A549 treated with CpdA at 1 μM for 4 hours (cell line): ENCODE results near the gene ZNF568. TPM values are rescaled to one million over a fixed set of nuclear protein-coding genes. Genes with fewer than 3 reads are reported as not detected.

ENCODE experiments used
- total RNA-seq: library from RNA; stranded (reverse); fragments of 200-300 nt; extraction: Qiagen RNA extraction; gene quantifications from 5 replicates; pipeline ENCODE4 v1.2.3, GENCODE V29; 2022; ENCODE audit warnings: low read depth

Gene ZNF568
- total RNA-seq: 0.87 to 1.7 TPM (median 1.2 TPM) in 5 replicates

DNA sequence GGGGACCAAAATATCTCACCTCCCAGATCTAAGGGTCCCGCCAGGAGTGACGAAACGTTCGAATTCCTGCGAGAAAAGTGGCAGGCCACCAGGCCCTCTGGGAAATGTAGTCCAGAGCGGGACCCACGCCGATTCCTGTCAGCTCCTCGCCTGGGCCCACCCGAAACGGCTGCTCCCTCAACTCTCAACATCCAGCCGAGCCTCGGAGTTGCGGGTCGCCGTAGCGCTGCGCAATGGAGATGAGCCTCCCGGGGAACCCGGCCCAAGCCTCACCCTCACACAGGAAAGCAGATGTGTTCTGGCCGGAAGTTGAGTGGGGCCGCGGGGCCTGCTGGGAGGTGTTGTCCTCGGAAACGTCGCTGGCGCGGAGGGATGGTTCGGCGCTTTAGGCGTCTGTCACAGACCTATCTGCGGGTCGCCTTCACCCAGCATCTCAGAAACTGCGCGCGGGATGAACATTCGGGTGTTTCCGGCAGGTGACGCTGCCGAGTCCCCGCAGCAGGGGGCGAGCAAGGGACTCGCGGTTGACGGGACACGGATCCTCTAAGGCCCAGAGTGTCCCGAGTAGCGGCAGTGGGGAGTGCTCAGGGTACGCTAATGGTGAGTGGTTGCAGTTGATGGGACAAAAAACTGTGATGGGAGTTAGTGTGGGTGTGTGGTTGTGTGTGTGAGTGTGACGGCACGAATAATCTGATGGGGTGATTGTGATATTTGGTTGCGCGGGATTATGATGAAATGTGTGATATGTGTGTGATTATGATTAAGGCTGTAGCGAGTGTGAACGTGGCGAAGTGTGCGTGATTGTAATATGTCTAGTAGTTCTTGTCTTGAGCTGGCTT is at the start of gene ZNF568, which contains the start of gene ZNF829:
Gene ZNF568 (plus strand): TSS at position 341 of the 839 bp plus-strand sequence. CDS start 6,439 bp downstream, outside the sequence.
Gene ZNF829 (minus strand): TSS at position 300 of the 839 bp plus-strand sequence. CDS start 1,124 bp downstream, outside the sequence.

Other genes starting within 250 kb of the ZNF568 start
- gene ZNF461, start 249.5 kb upstream of the ZNF568 start, total RNA-seq: 6.8 to 10.4 TPM (median 8.1 TPM) in 5 replicates
- 9.1 to 10.6 TPM (median 9.7 TPM) in 5 replicates for gene ZNF567, start 228.7 kb upstream of the ZNF568 start, total RNA-seq
- gene ZNF850, start 143.5 kb upstream of the ZNF568 start, total RNA-seq: 0.44 to 0.88 TPM (median 0.77 TPM) in 5 replicates
- gene ZNF790, start 77.9 kb upstream of the ZNF568 start, total RNA-seq: 0.08 to 0.35 TPM (median 0.23 TPM) in 5 replicates
- 0.07 to 0.53 TPM (median 0.34 TPM) in 5 replicates for gene ZNF345, start 65.5 kb upstream of the ZNF568 start, total RNA-seq
- gene ZNF829, start within 50 bp of the ZNF568 start, total RNA-seq: 0.33 to 0.51 TPM (median 0.49 TPM) in 5 replicates
- gene ZNF420, start 162.1 kb downstream of the ZNF568 start, total RNA-seq: 3.5 to 6.2 TPM (median 4.7 TPM) in 5 replicates